ENCODE results near the gene UAP1L1.

Gene UAP1L1

DNA sequence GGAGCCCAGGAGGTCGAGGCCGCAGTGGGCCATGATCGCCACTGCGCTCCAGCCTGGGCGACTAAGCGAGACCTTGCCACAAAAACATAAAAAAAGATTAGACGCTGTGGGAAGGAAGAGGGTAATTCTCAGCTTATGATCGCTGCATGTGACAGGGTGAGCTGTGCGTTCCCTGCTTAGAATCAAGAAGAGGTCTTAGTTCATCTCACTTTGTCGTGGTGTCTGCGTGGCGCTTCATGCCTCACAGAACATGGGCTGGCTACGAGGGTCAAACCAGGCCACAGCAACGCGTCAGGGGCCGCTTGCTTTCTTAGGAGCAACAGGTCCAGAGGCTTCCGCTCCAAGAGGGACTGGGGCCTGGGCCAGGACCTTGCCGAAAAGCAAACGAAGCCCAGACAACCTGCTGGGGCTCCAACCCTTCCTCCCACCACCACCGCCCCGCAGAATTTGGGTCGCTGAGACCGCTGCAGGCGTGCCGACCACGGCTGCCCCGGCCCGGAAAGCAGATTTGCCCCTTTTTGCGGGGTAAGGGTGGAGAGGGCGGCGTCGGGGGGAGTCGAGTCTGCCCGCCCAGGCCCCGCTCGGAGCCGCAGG, 51.6 kb downstream of the UAP1L1 start:
- in situ Hi-C loops (cut with MboI; ENCODE audit: low sequenced_read_pairs): no loop called here

GRCh38 chr9:137129456-137130175, 52.3 kb downstream of the UAP1L1 start:
- in situ Hi-C loops (cut with MboI; ENCODE audit: low sequenced_read_pairs): no loop called here

GRCh38 chr9:137130176-137130755, 52.9 kb downstream of the UAP1L1 start:
- in situ Hi-C loops (cut with MboI; ENCODE audit: low sequenced_read_pairs): no loop called here

Data from HL-60/S4 (cell line).